Neuronal stem cell (in vitro differentiated cells): ENCODE measurements around the gene CHD6.

ENCODE experiments used
- DNase-seq: peaks from one replicate; pipeline ENCODE4 v3.0.0-alpha.2; 2013; ENCODE audit warnings: low spot score
- H2AFZ ChIP-seq: one replicate; pipeline ENCODE4 v1.6.1; 2013; ENCODE audit warnings: mild to moderate bottlenecking, low read length, inconsistent platforms
- H2AK5ac ChIP-seq: 2 replicates; pipeline ENCODE4 v1.6.1; 2013; ENCODE audit warnings: low read depth, mild to moderate bottlenecking, inconsistent platforms, low read length, moderate library complexity, mixed read lengths
- H2BK120ac ChIP-seq: 2 replicates; pipeline ENCODE4 v1.6.1; 2013; ENCODE audit warnings: low read depth, mild to moderate bottlenecking, inconsistent platforms, low read length, moderate library complexity, mixed read lengths
- H2BK12ac ChIP-seq: one replicate; pipeline ENCODE4 v1.6.1; 2013; ENCODE audit warnings: low read length, inconsistent platforms
- H2BK15ac ChIP-seq: 2 replicates; pipeline ENCODE4 v1.6.1; 2013; ENCODE audit warnings: mild to moderate bottlenecking, low read length, inconsistent platforms, mixed read lengths
- H2BK5ac ChIP-seq: one replicate; pipeline ENCODE4 v1.6.1; 2013; ENCODE audit warnings: inconsistent platforms, mild to moderate bottlenecking, low read length, moderate library complexity
- H3K14ac ChIP-seq: one replicate; pipeline ENCODE4 v1.6.1; 2013; ENCODE audit warnings: low read length, inconsistent platforms
- H3K18ac ChIP-seq: 2 replicates; pipeline ENCODE4 v1.6.1; 2013; ENCODE audit warnings: low read length, inconsistent platforms
- H3K23ac ChIP-seq: 2 replicates; pipeline ENCODE4 v1.6.1; 2013; ENCODE audit warnings: low read depth, mild to moderate bottlenecking, mixed read lengths, low read length, inconsistent platforms; ENCODE audit not compliant: poor library complexity
- H3K27ac ChIP-seq: replicated peaks from 3 replicates; pipeline ENCODE4 v1.5.1; 2013; ENCODE audit warnings: low read length, inconsistent platforms
- H3K27me3 ChIP-seq, 3 experiments: 2 replicates each; pipeline ENCODE4 v1.6.1; 2013; ENCODE audit warnings: low read length in 3 of 3, mild to moderate bottlenecking in 2 of 3, inconsistent platforms in 1 of 3, low read depth in 1 of 3, mixed read lengths in 1 of 3, moderate library complexity in 1 of 3; ENCODE audit not compliant: control insufficient read depth in 3 of 3, insufficient read depth in 3 of 3
- H3K36me3 ChIP-seq, 2 donors: replicated peaks in 1 of 2; 2 replicates each; pipeline ENCODE4 v1.6.1; 2013; ENCODE audit warnings: low read length in 2 of 2; ENCODE audit not compliant: control insufficient read depth in 2 of 2, insufficient read depth in 2 of 2
- H3K4ac ChIP-seq: 2 replicates; pipeline ENCODE4 v1.6.1; 2013; ENCODE audit warnings: inconsistent platforms, mild to moderate bottlenecking, low read length, moderate library complexity
- H3K4me1 ChIP-seq, 2 donors: 1 replicate in 1 of 2; 2 replicates in 1 of 2; pipeline ENCODE4 v1.6.1; 2013; ENCODE audit warnings: low read length in 2 of 2, low read depth in 1 of 2; ENCODE audit not compliant: control insufficient read depth in 2 of 2, insufficient read depth in 1 of 2
- H3K4me2 ChIP-seq: one replicate; pipeline ENCODE4 v1.6.1; 2013; ENCODE audit warnings: mild to moderate bottlenecking, low read length, inconsistent platforms; ENCODE audit not compliant: insufficient read depth, poor library complexity, severe bottlenecking
- H3K4me3 ChIP-seq, 2 donors: 2 replicates each; pipeline ENCODE4 v1.5.1; 2013; ENCODE audit warnings: low read length in 2 of 2, mild to moderate bottlenecking in 2 of 2, inconsistent platforms in 1 of 2, moderate library complexity in 1 of 2
- H3K79me1 ChIP-seq: one replicate; pipeline ENCODE4 v1.6.1; 2013; ENCODE audit warnings: low read depth, mild to moderate bottlenecking, inconsistent platforms, low read length, moderate library complexity
- H3K9ac ChIP-seq: one replicate; pipeline ENCODE4 v1.6.1; 2013; ENCODE audit warnings: mild to moderate bottlenecking, low read depth, low read length, inconsistent platforms; ENCODE audit not compliant: poor library complexity
- H3K9me3 ChIP-seq, 2 donors: replicated peaks in 1 of 2; 2 replicates each; pipeline versions ENCODE3 to v1.6.1; 2013; ENCODE audit warnings: low read length in 2 of 2, mild to moderate bottlenecking in 2 of 2, inconsistent platforms in 1 of 2, low read depth in 1 of 2, mixed read lengths in 1 of 2, moderate library complexity in 1 of 2; ENCODE audit not compliant: control insufficient read depth in 2 of 2, insufficient read depth in 1 of 2
- H4K8ac ChIP-seq: one replicate; pipeline ENCODE4 v1.6.1; 2013; ENCODE audit warnings: low read depth, mild to moderate bottlenecking, inconsistent platforms, low read length, moderate library complexity
- H4K91ac ChIP-seq: one replicate; pipeline ENCODE4 v1.6.1; 2013; ENCODE audit warnings: low read length, low read depth, mild to moderate bottlenecking, inconsistent platforms; ENCODE audit not compliant: poor library complexity
- WGBS, 2 donors: extraction: QIAGEN DNeasy Blood & Tissue Kit; methylation state at CpG; one replicate each; pipeline ENCODE4 v1.1.7; 2013; ENCODE audit warnings: missing lambda C conversion rate in 2 of 2, mixed read lengths in 1 of 2; ENCODE audit not compliant: insufficient read length in 2 of 2, insufficient replicate concordance in 1 of 2; ENCODE audit errors: extremely low coverage in 2 of 2; 5-methylcytosine and 5-hydroxymethylcytosine counted together

Gene CHD6

DNA sequence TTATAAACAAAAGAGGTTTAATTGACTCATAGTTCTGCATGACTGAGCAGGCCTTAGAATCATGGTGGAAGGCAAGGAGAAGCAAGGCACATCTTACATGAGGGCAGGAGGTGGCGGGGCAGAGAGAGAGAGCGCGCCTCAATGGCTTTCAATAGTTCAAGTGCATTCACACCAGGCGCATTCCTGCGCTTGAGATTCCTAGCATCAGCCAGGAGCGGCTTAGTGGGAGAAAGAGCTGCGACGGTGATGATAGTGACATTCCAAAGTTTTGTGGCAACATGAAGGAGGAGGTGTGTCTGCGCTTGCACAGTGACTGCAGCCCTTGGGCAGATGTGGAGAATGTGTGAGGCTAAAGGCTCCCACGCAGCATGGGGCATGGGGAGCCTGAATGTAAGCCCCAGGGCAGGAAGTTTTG is 226.6 kb downstream of the CHD6 start:
- Histone ChIP-seq H3K36me3 (no peaks in the 10 kb centered on the region), H2BK15ac (no peak overlapping the region), H3K18ac (no peak overlapping the region), H2BK5ac (no peak overlapping the region), H3K14ac (no peak overlapping the region), H3K27ac (no peak overlapping the region), H2AK5ac (no peak overlapping the region), H2BK12ac (no peak overlapping the region), H2AFZ (peak overlapping the region; percentile 49), H2BK120ac (no peak overlapping the region), H3K4me2 (no peak overlapping the region), H3K9ac (no peak overlapping the region), H3K9me3 (no peaks in the 10 kb centered on the region), H3K4me3 (peak overlapping the region in 1 of 2 donors; percentile 50), H3K79me1 (no peaks in the 10 kb centered on the region), H3K27me3 (no peaks in the 10 kb centered on the region), H3K4me1 (peaks cover 26 to 38% of the 10 kb centered on the region in 2 donors), H3K4ac (no peak overlapping the region), H3K23ac (no peak overlapping the region), H4K8ac (no peak overlapping the region), H4K91ac (no peak overlapping the region)
- DNase-seq = no peak
- WGBS, 2 donors = no CpG with 5 or more reads among the region's 10 CpGs

DNA sequence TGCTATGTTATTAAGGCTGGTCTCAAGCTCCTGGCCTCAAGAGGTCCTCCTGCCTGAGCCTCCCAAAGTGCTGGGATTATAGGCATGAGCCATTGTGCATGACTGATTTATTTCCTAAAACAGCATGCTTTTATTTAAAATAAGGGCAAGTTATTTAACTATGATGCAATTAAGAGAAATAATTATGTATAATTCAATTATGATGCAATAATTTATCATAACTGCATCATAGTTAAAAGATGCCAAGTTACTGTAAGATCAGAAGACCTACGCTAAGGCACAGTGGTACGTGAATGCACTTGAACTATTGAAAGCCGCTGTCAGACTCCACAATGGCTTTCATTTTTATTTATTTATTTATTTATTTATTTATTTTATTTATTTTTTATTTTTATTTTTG is 227.3 kb downstream of the CHD6 start:
- H4K8ac ChIP-seq = no peak overlapping the region
- H3K27ac ChIP-seq = no peak overlapping the region
- no CpG with 5 or more reads among the region's 3 CpGs for WGBS, 2 donors
- H3K14ac ChIP-seq = no peak overlapping the region
- peaks cover 26 to 34% of the 10 kb centered on the region in 2 donors for H3K4me1 ChIP-seq
- H2BK12ac ChIP-seq = no peak overlapping the region
- H2BK120ac ChIP-seq = no peak overlapping the region
- H3K79me1 ChIP-seq = no peaks in the 10 kb centered on the region
- H3K23ac ChIP-seq = no peak overlapping the region
- H3K9ac ChIP-seq = no peak overlapping the region
- no peak overlapping the region for H3K4me3 ChIP-seq
- no peak for DNase-seq
- H2BK15ac ChIP-seq = no peak overlapping the region
- no peaks in the 10 kb centered on the region for H3K9me3 ChIP-seq
- H3K18ac ChIP-seq = no peak overlapping the region
- no peak overlapping the region for H2AFZ ChIP-seq
- no peak overlapping the region for H2AK5ac ChIP-seq
- no peak overlapping the region for H2BK5ac ChIP-seq
- H4K91ac ChIP-seq = no peak overlapping the region
- no peak overlapping the region for H3K4me2 ChIP-seq
- no peak overlapping the region for H3K4ac ChIP-seq
- no peaks in the 10 kb centered on the region for H3K27me3 ChIP-seq
- H3K36me3 ChIP-seq = no peaks in the 10 kb centered on the region

DNA sequence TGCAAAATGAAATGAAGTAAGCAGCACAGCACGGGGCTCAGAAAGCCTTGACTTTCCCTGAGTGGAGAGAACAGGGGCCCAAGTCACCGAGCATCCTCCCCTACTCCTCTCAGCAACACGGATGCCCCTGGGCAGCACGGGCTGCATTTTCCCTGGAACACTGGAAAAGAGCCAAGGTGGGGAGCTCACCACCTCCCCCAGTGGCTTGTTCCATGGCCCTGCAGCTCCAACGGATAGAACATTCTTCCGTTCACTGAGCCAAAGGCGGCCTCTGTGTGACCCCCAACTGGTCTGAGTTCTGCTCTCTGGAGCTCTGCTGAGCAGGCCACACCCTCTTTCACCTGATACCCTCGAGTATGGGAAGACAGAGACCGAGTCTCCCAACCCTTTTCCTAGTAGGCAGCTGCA is 230.7 kb downstream of the CHD6 start:
- H3K4me2 ChIP-seq = no peak overlapping the region
- H3K79me1 ChIP-seq = no peaks in the 10 kb centered on the region
- H2AK5ac ChIP-seq = peak overlapping the region; percentile 53
- H4K91ac ChIP-seq = no peak overlapping the region
- no CpG with 5 or more reads among the region's 9 CpGs for WGBS, 2 donors
- H3K27me3 ChIP-seq = no peaks in the 10 kb centered on the region
- no peak overlapping the region for H2BK15ac ChIP-seq
- no peak overlapping the region for H4K8ac ChIP-seq
- no peak overlapping the region for H3K4ac ChIP-seq
- no peak overlapping the region for H2AFZ ChIP-seq
- no peak overlapping the region for H2BK5ac ChIP-seq
- no peak for DNase-seq
- H3K18ac ChIP-seq = peak overlapping the region; percentile 27
- no peak overlapping the region for H2BK120ac ChIP-seq
- no peak overlapping the region for H3K4me3 ChIP-seq
- H3K9me3 ChIP-seq = no peaks in the 10 kb centered on the region
- H3K27ac ChIP-seq = no peak overlapping the region
- no peak overlapping the region for H2BK12ac ChIP-seq
- H3K36me3 ChIP-seq = no peaks in the 10 kb centered on the region
- no peak overlapping the region for H3K9ac ChIP-seq
- H3K4me1 ChIP-seq = peaks cover 12 to 14% of the 10 kb centered on the region in 2 donors
- no peak overlapping the region for H3K14ac ChIP-seq
- no peak overlapping the region for H3K23ac ChIP-seq

- Histone ChIP-seq H3K4me1 (peaks cover 10 to 12% of the 10 kb centered on the region in 2 donors), H3K4me3 (no peak overlapping the region), H3K9me3 (no peaks in the 10 kb centered on the region), H2BK5ac (no peak overlapping the region), H4K91ac (no peak overlapping the region), H3K79me1 (no peaks in the 10 kb centered on the region), H4K8ac (no peak overlapping the region), H3K27me3 (no peaks in the 10 kb centered on the region), H3K4ac (no peak overlapping the region), H2BK12ac (no peak overlapping the region), H3K4me2 (no peak overlapping the region), H3K27ac (no peak overlapping the region), H3K9ac (no peak overlapping the region), H2AFZ (no peak overlapping the region), H3K18ac (no peak overlapping the region), H2AK5ac (peak overlapping the region; percentile 53), H3K23ac (no peak overlapping the region), H3K14ac (peak overlapping the region; percentile 44), H2BK120ac (no peak overlapping the region), H3K36me3 (no peaks in the 10 kb centered on the region), H2BK15ac (no peak overlapping the region)
- no CpG with 5 or more reads among the region's 14 CpGs for WGBS, 2 donors
- DNase-seq = no peak
Observed at GRCh38 chr20:41386502-41387427, 231.4 kb downstream of the CHD6 start.
